GM12873 (cell line): ENCODE data around the gene IL17RD.

Experiments used
- CTCF ChIP-seq: IDR thresholded peaks from 2 replicates; pipeline ENCODE4 v1.5.1; 2012; ENCODE audit warnings: low read depth, mild to moderate bottlenecking, moderate library complexity, low read length, control low read depth; ENCODE audit not compliant: insufficient read depth; ENCODE audit errors: missing control alignments

IL17RD gene

GRCh38 chr3:57068437-57069089, 96.6 kb downstream of the IL17RD start:
- no peak for TF ChIP-seq CTCF

- TF ChIP-seq CTCF = no peak
Observed at GRCh38 chr3:57066471-57066870, 98.7 kb downstream of the IL17RD start.

GRCh38 chr3:57065588-57065987, 99.6 kb downstream of the IL17RD start:
- TF ChIP-seq CTCF = no peak

GRCh38 chr3:57064572-57064971, 100.6 kb downstream of the IL17RD start:
- TF ChIP-seq CTCF = no peak

- no peak for TF ChIP-seq CTCF
Observed at GRCh38 chr3:57064001-57064400, 101.2 kb downstream of the IL17RD start.

GRCh38 chr3:57063032-57063431, 102.1 kb downstream of the IL17RD start:
- no peak for TF ChIP-seq CTCF

GRCh38 chr3:57062101-57062631, 103.0 kb downstream of the IL17RD start:
- no peak for TF ChIP-seq CTCF
